Ishikawa (cell line): ENCODE data around the gene MRGPRD.

Experiments
- CEBPB ChIP-seq: IDR thresholded peaks from 2 replicates; pipeline ENCODE4 v1.6.1; 2012
- CREB1 ChIP-seq: IDR thresholded peaks from 2 replicates; pipeline ENCODE4 v1.6.1; 2012; ENCODE audit warnings: low read depth
- EGR1 ChIP-seq: IDR thresholded peaks from 2 replicates; pipeline ENCODE4 v1.6.1; 2012
- EP300 ChIP-seq: IDR thresholded peaks from 2 replicates; pipeline ENCODE4 v1.6.1; 2012; ENCODE audit warnings: borderline replicate concordance
- FOXM1 ChIP-seq: IDR thresholded peaks from 2 replicates; pipeline ENCODE4 v1.6.1; 2012; ENCODE audit warnings: low read depth, borderline replicate concordance
- NFIC ChIP-seq: IDR thresholded peaks from 2 replicates; pipeline ENCODE4 v1.6.1; 2012
- RAD21 ChIP-seq: IDR thresholded peaks from 2 replicates; pipeline ENCODE4 v1.6.1; 2012; ENCODE audit warnings: low read depth
- REST ChIP-seq: IDR thresholded peaks from 2 replicates; pipeline ENCODE4 v1.6.1; 2012; ENCODE audit warnings: low read depth, mild to moderate bottlenecking
- TAF1 ChIP-seq: IDR thresholded peaks from 2 replicates; pipeline ENCODE4 v1.6.1; 2012; ENCODE audit warnings: low read depth, mild to moderate bottlenecking
- TCF12 ChIP-seq: IDR thresholded peaks from 2 replicates; pipeline ENCODE4 v1.6.1; 2012; ENCODE audit warnings: low read depth
- TEAD4 ChIP-seq: IDR thresholded peaks from 2 replicates; pipeline ENCODE4 v1.6.1; 2012
- USF1 ChIP-seq: IDR thresholded peaks from 2 replicates; pipeline ENCODE4 v1.6.1; 2012
- YY1 ChIP-seq: IDR thresholded peaks from 2 replicates; pipeline ENCODE4 v1.6.1; 2012; ENCODE audit warnings: low read depth
- ZBTB7A ChIP-seq: IDR thresholded peaks from 2 replicates; pipeline ENCODE4 v1.6.1; 2012; ENCODE audit warnings: low read depth
- TF ChIP-seq, protein P1 (sequence below): IDR thresholded peaks from 2 replicates; pipeline ENCODE4 v1.6.1; 2012

Gene MRGPRD

DNA sequence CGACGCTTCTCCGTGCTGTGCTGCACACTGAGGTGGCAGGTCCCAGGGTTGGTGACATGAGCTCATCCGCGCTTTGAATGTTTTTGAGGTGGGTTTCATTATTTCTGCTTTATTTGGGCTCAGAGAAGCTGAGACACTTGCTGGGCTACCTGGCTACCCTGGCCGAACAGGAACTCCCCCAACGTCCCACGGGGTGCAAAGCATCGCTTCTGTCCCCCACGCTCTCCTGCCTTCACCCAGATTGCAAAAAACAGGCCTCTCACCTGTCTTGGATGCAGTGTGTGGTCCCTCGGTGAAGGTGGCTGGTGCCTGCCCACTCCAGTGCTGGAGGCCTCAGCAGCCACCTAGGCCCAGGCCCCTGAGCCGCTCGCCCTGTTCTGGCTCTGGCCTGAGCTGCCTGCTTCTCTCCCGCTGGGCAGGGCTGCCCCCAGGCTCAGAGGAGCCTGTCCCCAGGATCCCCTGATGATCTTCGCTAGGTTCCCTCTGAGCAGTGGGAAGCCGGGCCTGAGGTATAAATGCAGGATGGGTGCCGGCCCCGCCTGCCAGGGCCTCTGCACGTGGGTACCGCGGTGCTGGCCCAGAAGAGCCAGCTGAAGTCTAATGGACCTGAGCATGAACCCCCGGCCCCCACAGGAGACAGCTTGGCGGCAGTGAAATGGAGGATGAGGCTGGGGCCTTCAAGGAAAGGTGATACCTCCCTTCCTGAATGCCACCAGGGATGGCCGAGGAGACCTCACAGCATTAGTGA lies 15.8 kb upstream of the MRGPRD start:
- no peak for TF ChIP-seq CREB1
- TF ChIP-seq REST: no peak
- TF ChIP-seq EGR1: no peak
- TF ChIP-seq TCF12: no peak
- TF ChIP-seq YY1: no peak
- TF ChIP-seq USF1: no peak
- TF ChIP-seq CEBPB: no peak
- TF ChIP-seq, protein P1, sequence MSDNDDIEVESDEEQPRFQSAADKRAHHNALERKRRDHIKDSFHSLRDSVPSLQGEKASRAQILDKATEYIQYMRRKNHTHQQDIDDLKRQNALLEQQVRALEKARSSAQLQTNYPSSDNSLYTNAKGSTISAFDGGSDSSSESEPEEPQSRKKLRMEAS: no peak
- no peak for TF ChIP-seq RAD21
- no peak for TF ChIP-seq FOXM1
- TF ChIP-seq EP300: no peak
- no peak for TF ChIP-seq ZBTB7A
- no peak for TF ChIP-seq NFIC
- TF ChIP-seq TEAD4: no peak
- TF ChIP-seq TAF1: no peak

DNA sequence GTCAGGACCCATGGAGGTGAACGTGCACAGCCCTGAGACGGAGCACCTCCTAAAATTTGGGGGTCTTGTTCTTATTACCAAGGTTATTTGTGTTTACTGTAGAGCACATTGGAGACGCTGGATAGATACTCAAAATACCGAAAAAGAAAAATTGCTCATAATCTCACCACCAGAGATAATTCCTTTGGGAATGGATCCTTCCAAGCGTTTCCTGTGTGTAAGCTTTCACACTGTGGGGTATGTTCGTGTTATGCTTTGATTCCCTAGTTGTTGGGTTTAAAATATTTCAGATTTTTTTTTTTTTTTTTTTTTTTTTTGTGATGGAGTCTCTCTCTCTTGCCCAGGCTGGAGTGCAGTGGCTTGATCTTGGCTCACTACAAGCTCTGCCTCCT lies 14.1 kb upstream of the MRGPRD start:
- no peak for TF ChIP-seq CEBPB

GRCh38 chr11:68994161-68994893 lies 13.5 kb upstream of the MRGPRD start:
- TF ChIP-seq FOXM1: no peak
- no peak for TF ChIP-seq YY1
- no peak for TF ChIP-seq CEBPB
- no peak for TF ChIP-seq TEAD4
- TF ChIP-seq, protein P1: no peak
- TF ChIP-seq TCF12: no peak
- no peak for TF ChIP-seq RAD21
- no peak for TF ChIP-seq CREB1
- TF ChIP-seq REST: no peak
- no peak for TF ChIP-seq USF1
- TF ChIP-seq NFIC: no peak

DNA sequence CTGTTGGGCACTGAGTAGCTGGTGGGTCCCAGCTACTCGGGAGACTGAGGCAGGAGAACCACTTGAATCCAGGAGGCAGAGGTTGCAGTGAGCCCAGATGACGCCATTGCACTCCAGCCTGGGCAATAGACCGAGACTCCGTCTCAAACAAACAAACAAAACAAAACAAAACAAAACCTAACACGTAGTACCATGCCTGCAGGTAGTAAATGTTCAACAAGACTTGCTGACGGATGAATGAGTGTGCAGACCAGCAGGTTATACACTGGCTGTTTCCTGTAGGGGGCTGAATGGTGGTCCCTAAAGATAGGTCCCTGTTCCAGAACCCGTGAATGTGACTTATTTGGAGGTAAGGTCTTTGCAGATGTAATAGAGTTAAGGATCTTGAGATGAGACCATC lies 12.8 kb upstream of the MRGPRD start:
- TF ChIP-seq EGR1 (no peak), CEBPB (no peak), TAF1 (no peak), NFIC (no peak), EP300 (no peak), USF1 (no peak), CREB1 (no peak), ZBTB7A (no peak), YY1 (no peak), REST (no peak), FOXM1 (no peak), TEAD4 (no peak), TCF12 (no peak), RAD21 (no peak)
- TF ChIP-seq, protein P1: no peak
